ENCODE data around the gene PKHD1.
A peak's percentile ranks its signal among the peaks of the same experiment; 100 is the strongest.

The PKHD1 gene

DNA sequence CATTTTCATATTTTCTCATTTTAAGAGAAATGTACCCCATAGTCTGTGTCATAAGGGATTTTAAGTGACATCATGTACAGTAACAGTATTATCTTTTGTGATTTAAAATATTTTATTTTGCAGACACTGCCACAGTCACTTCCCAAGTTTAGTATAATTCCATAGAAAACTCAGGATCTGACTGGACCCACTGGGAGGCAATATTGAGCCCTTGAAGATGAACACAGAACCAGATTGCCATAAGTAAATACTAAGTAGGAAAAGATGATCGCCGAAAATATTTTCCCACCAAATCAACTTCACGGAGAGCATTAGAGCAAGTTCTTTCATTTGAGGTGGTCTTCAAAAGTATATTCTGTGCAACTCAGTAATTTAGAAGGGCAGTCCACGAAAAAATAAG, 17.6 kb upstream of the PKHD1 start:
- TF ChIP-seq, protein P1, sequence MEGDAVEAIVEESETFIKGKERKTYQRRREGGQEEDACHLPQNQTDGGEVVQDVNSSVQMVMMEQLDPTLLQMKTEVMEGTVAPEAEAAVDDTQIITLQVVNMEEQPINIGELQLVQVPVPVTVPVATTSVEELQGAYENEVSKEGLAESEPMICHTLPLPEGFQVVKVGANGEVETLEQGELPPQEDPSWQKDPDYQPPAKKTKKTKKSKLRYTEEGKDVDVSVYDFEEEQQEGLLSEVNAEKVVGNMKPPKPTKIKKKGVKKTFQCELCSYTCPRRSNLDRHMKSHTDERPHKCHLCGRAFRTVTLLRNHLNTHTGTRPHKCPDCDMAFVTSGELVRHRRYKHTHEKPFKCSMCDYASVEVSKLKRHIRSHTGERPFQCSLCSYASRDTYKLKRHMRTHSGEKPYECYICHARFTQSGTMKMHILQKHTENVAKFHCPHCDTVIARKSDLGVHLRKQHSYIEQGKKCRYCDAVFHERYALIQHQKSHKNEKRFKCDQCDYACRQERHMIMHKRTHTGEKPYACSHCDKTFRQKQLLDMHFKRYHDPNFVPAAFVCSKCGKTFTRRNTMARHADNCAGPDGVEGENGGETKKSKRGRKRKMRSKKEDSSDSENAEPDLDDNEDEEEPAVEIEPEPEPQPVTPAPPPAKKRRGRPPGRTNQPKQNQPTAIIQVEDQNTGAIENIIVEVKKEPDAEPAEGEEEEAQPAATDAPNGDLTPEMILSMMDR (IDR thresholded peaks at IDR 0.05), result peak; percentile 44

DNA sequence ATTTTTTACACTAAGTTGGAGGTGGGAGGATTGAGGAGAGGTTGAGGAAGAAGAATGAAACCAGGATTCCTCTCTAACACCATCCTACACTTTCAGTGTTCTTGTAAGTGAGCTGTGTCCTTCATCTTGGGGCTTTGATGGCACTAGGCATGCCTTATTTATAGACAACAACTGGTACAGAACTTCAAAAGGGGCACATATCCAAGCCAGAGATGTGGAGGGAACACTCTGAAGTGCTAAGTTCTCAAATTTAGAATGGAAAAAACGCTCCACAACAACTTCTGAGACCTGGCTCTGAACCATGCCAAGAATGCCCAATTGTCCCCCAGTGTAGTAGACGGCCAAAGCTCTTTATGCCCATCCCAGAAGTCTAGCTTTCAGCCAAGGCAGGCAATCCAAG, 16.2 kb upstream of the PKHD1 start:
- TF ChIP-seq, protein P1 (IDR thresholded peaks at IDR 0.05), result no peak

DNA sequence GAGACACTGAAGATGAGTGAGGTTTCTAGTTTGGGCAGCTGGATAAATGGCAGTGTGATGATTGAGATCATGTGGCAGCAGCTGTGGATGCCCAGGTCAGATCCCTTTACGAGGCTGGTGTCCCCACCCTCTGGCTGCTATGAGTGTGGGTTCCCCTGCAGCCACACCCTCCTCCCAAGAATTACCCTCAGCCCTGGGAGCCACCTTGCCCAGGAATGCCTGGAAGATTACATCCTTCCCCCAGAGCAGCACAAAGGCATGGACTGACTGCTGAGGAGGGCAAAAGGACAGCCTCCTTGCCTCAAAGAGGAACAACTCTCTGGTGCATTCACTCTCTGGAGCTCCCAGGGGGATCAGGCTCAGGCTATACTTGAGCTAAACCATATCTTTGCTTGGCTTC, 15.0 kb upstream of the PKHD1 start:
- TF ChIP-seq, protein P1 (IDR thresholded peaks at IDR 0.05), result no peak

DNA sequence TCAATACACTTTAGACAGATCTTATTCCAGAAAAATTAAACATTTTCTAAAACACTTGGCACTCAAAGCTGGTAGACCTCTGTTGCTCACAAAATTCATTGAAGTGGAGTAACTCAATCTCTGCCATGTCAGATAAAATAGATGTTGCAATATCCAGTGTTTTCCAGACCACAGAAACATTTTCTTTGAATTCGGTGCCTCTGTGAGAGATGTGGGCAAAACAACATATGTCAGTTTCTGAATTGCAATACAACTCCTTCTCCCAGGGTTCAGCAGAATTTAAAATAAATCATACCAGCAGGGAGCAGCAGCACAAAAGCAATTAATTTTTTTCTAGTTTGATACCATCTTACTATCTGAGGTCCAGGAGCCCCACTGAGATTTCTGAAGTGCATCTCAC, 11.3 kb upstream of the PKHD1 start:
- TF ChIP-seq, protein P1 (IDR thresholded peaks at IDR 0.05), result peak; percentile 30; the same call in 1 of the 2 replicates

DNA sequence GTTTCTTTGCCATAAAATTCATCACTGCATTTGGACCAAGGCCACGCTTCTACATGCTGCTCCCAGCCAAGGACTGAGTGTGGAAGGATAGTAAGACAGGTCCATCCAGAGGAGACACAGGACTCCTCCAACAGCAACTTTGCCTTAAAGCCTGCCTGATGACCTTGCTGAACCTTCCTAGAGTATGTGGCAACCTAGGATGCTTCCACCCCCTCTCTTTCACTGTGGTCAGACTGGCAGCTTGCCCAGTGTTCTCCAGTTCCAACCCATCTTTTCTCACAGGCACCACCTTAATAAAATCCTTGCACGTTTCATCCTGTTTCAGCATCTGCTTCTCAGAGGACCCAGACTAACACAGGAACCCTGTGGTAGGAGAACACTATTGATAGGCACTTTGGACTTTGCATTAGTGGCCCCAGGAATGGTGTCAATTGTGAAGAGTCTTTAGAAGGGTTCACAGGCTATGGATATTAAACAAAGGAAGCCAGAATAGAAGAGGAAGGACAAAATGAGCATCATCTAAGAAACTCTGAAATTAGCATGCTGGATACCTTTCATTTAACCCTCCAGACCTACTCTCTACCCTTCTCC, 2.4 kb upstream of the PKHD1 start:
- TF ChIP-seq, protein P1 (IDR thresholded peaks at IDR 0.05), result no peak

DNA sequence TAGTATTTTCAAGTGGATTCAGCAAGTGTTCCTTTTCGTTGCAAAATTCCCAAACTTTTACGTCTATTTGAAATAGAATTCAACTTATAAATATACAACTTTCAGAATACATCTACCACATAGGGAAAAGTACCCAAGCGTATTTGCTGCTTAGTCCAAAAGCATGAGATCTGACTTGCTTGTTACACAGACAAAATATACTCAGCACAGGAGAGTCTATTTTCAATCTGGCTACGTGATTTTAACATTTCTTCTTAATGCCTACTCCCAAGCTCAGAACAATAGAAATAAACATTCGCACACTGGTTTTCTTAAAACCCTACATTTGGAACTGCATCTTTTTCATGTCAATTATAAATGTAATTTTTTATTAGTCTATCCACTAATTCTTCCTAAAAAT, 672 bp downstream of the PKHD1 start:
- TF ChIP-seq, protein P1 (IDR thresholded peaks at IDR 0.05), result no peak

DNA sequence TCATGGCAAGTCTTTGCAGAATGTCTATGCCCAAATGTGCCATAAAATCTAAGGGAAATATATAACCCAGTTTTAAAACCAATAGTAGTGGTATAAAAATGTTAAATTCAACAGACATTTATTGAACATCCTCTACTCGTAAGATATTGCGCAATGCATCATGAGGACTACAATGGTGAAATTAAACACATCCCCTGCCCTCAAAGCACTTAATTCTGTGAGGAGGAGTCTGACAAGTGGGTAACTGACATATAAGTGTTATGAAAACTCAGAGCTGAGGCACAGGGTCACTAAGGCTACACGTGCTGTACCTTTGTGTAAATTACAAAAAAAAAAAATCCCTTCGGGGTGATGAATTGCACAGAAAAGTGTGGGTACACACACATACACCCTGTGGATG, 6.2 kb downstream of the PKHD1 start:
- TF ChIP-seq, protein P1 (IDR thresholded peaks at IDR 0.05), result no peak

Data from LNCAP (cell line).